NCI-H2029 (cell line): ENCODE results near the gene DAG1.
A peak's percentile ranks its signal among the peaks of the same experiment; 100 is the strongest.

Experiments used
- DNase-seq: peaks from one replicate; lab custom pipeline; 2025; lab: John Stamatoyannopoulos, UW

DAG1 gene

GRCh38 chr3:49469936-49470713, at the start of gene DAG1:
Gene DAG1, plus strand, starts transcription at chr3:49470267. Its CDS starts 40,268 bp downstream, at chr3:49510535.
- peak; percentile 92 for DNase-seq

DNA sequence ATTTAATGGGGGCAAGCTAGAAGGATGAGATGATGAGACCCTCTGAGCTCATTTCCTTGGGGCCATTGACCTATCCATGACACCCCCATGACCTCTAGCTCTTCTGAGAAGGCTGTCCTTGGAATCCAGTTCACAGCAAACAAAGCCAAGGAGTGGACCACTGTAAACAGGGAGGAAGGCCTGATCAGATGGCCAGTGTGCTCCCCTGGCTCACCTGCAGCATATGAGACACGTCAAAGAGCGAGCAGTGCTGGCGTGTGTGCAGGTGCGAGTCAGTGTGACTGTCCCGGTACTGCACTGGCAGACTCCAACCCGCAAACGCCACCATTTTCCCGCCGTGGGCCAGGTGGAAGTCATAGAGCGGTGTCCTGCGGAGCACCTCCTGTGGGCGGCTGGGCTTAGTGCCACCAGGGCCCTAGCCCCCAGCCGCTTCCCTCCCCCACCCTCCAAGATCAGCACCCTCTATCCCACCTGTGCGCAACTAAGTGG, 48.1 kb upstream of the DAG1 start:
- DNase-seq = no peak

- no peak for DNase-seq
Measured at GRCh38 chr3:49422379-49423248, 47.5 kb upstream of the DAG1 start, which contains the start of gene AMT. Gene AMT, minus strand, starts transcription at chr3:49422473. Its CDS starts 23 bp downstream, at chr3:49422450.

GRCh38 chr3:49424816-49425215, 45.3 kb upstream of the DAG1 start:
- no peak for DNase-seq

DNA sequence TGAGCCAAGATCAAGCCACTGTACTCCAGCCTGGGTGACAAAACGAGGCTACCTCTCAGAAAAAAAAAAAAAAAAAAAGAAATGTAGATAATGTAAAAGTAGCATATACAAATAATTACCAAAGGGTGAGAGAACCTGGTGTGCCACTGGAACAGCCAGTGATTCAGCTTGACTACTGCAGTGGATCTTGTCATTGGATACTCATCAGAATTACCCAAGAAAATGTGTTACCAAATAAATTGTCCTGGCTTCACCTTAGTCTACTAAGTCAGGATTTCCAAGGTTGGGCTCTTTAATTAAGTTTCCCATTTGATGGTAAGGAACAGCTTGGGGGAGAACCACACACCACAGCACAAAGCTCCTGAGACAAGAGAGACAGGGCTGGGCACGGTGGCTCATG, 42.5 kb upstream of the DAG1 start:
- no peak for DNase-seq

DNA sequence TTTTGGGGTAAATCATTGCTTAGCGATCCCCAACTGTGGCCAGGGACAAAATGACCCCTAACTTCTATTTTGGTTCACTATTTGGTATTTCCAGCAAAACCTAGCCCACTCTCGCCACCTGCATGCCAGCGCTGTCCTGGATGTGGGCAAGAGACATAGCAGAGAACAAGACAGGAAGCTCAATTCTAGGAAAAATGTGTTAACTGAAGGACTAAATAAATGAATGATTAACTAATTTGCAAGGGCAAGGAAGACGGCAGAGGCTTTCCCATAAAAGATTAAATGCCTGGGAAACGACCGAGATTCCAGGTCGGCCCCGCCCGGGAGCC, 41.4 kb upstream of the DAG1 start:
- no peak for DNase-seq

DNA sequence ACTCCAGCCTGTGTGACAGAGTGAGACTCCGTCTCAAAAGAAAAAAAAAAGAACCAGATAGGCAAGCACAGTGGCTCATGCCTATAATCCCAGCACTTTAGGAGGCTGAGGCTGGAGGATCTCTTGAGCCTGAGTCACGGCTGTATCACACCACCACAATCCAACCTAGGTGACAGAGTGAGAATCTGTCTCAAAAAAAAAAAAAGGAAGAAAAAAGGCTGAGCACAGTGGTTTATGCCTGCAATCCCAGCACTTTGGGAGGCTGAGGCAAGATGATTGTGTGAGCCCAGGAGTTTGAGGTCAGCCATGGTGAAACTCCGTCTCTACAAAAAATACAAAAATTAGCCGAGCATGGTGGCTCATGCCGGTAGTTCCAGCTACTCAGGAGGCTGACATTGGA, 35.3 kb upstream of the DAG1 start:
- DNase-seq = no peak

- no peak for DNase-seq
Measured at GRCh38 chr3:49445391-49445790, 24.7 kb upstream of the DAG1 start.

GRCh38 chr3:49453621-49454020, 16.4 kb upstream of the DAG1 start:
- DNase-seq = no peak

DNA sequence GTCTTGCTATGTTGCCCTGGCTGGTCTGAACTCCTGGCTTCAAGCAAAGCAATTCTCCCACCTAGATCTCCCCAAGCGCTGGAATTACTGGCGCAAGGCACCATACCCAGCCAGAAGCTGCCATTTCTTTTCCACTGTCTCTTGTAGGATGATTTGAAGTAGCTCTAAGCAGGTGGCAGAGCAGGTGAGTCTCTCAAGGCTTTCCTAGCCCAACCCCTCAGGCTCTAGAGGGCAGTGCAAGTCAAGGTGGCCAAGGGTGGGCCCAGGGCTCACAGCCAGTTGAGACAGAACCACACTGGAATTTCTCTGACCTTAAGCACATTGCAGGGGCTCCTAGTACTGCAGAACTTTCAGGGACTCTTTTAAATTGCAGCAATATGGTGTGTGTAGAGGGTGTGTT, 15.6 kb upstream of the DAG1 start:
- DNase-seq = no peak

DNA sequence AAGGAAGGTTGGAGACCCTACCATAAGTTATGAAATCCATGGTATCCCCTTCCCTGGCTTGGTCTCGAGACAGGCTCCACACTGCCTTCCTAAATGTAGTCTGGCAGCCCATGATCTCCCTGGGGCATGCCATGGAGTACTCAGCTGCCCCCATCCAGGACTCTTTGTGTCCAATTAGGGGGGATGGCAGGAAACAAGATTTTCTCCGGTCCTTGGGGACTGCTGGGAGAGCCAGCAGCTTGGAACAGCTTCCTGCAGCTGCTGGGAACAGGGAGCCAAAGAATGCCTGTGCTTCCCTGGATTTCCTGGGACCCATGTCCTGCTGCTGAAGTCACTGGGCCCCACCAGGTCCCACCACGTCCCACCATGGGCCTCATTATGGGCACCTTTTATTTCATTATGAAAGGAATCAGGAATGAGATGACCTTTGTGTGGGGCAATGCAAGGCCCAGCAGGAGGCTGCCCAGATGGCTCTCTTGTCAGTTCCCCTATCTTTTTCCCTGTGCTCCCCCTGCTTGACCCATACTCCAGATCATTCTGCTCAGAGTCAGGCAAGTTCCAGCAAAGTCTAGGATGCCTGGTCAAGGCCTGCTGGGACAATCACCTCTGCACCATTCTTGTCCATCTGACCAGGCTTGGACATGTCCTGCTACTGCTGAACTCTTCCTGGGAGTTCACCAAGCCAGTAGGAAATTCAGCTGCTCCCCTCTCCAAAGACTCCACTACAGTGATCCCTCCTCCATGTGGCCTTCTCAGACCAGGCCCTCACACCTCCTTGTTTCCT, 15.0 kb upstream of the DAG1 start:
- DNase-seq = no peak

DNA sequence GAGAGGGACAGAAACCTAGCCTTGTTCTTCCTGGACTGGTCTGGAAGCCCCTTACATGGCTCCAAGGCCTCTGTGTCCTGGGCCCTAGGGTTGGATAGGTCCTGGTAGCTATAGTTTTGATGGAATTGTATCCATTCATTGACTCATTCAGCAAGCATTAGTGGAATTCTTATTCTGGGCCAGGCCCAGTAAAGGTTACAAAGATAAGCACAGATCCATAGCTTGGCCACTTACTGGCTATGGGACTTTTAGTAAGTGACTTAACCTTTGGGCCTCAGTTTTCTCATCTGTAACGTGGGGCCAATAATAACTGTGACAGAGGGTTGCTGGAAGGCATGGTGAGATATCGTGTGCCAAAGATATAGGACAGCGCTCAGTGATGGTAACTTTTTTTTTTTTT, 13.6 kb upstream of the DAG1 start:
- DNase-seq = no peak

DNA sequence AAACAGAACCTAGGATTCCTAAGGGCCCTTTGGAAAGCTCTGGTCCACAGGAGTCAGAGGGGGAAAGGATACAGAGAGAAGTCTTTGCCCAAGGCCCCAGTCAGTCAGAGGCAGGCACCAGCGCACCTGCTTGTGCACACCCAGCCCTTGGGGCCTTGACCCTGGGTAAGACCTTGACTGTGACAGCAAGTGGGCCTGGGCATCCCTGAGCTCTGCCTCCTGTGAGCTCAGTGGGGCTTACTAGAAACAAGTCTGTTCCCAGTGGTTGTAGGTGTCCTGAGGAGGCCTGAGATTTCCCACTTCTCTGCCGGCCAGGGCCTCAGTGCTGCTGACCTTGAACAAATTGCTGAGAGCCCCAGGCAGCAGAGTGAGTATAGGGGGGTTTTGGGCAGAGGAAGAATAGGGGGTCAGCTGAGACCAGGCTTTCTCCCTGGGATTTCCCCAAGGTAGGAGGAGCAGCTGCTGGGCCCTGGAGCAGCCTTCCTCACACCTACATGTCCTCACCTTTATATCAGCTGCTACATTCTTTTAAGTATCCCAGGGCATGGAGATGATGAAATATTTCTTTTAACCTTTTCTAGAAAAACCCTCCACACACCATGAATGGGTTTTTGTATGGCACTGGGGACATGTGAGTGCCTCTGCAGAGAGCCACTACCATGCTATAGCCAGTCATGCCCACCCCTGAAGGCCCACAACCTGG, 9.7 kb upstream of the DAG1 start:
- no peak for DNase-seq

GRCh38 chr3:49460956-49461355, 9.1 kb upstream of the DAG1 start:
- DNase-seq = no peak

GRCh38 chr3:49461443-49462171, 8.5 kb upstream of the DAG1 start:
- DNase-seq = no peak

DNA sequence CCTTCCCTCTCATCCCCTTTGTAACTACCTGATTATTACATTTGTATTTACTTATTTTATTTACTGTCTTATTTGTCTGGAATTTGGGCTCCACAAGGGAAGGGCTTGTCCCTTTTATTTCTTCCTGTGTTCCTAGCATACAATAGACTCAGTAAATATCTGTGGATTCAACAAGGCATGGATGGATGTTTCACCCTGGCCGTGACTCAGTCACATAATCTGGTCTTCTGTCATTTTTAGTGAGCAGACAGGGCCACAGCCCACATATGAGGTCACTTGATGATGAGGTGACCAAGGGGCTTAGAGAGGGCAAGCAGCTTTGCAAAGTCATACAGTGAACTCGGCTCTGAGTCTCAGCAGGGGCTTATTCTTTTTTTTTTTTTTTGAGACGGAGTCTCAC, 7.8 kb upstream of the DAG1 start:
- no peak for DNase-seq

GRCh38 chr3:49465270-49466034, 4.6 kb upstream of the DAG1 start:
- no peak for DNase-seq

- no peak for DNase-seq
Measured at GRCh38 chr3:49466085-49466484, 4.0 kb upstream of the DAG1 start.

DNA sequence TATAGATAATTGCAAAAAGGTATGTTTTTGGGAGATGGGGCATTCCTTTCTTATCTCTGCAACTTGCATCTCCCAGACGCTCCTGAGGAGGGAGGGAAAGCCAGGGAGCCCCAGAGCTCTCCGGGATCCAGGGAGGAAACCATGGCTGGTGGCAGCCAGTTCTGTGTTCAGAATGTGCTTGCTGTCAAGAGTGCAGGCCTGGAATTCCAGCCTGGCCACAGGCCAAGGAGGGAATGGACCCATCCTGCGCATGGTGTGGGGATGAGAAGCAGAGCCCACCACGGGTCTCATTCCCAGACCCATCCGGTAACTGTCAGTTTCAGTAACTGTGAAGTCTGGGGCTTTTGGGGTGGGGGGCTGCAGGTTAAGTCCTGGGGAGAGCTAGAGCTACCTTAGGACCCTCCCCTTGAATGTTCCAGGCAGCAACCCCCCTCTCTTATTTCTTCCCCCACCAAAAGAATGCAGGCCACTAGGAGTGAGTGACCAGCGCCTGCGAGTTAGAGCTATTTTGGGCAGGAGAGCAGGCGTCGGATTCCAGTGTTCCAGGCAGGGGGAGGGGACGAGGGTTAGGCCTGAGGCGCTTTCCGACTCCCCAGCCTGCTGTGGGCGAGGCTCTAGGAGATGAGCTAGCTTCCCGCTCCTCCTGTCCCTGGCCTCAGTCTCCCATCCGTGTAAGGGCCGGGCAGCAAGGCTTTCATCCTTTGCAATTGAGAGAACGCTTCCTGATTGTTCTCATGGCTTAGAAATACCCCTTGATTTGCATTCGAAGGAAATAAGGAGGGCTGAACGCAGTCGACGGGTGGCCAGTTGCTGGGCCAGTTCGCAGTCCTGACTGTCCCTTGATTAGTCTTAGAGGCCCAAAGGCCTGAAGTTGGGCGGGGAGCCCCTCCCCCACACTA, 781 bp upstream of the DAG1 start:
- DNase-seq = peak; percentile 56
